Spinal cord (tissue), 10 donors: ENCODE results near the gene LHFPL3. TPM values are rescaled to one million over a fixed set of nuclear protein-coding genes. Genes with fewer than 3 reads are reported as not detected.

Source experiments
- DNase-seq, 6 donors: peaks; one replicate each; pipeline versions ENCODE4 v3.0.0 to v3.0.0-alpha.2; 2013 to 2015; ENCODE audit warnings: low spot score in 6 of 6, low read depth in 4 of 6
- H3K27ac ChIP-seq: one replicate; pipeline ENCODE4 v1.5.1; 2013; ENCODE audit warnings: low read depth, low read length, control low read depth
- H3K27me3 ChIP-seq: one replicate; pipeline ENCODE4 v1.6.1; 2013; ENCODE audit warnings: low read length; ENCODE audit not compliant: control insufficient read depth, insufficient read depth
- H3K36me3 ChIP-seq: one replicate; pipeline ENCODE4 v1.6.1; 2013; ENCODE audit warnings: low read length; ENCODE audit not compliant: control insufficient read depth, insufficient read depth
- H3K4me1 ChIP-seq: one replicate; pipeline ENCODE4 v1.6.1; 2013; ENCODE audit warnings: low read length; ENCODE audit not compliant: control insufficient read depth, insufficient read depth
- H3K4me3 ChIP-seq: one replicate; pipeline ENCODE4 v1.5.1; 2013; ENCODE audit warnings: low read depth, low read length, control low read depth
- H3K9me3 ChIP-seq: one replicate; pipeline ENCODE4 v1.6.1; 2013; ENCODE audit warnings: low read length; ENCODE audit not compliant: control insufficient read depth, insufficient read depth
- WGBS: methylation state at CpG from one replicate; pipeline ENCODE4 v1.1.5; 2013; ENCODE audit warnings: missing lambda C conversion rate; ENCODE audit not compliant: insufficient coverage; 5-methylcytosine and 5-hydroxymethylcytosine counted together
- polyA plus RNA-seq, 2 donors: library from polyadenylated mRNA; unstranded; fragments of 120-200 nt; gene quantifications; one replicate each; pipeline ENCODE4 v1.2.1, GENCODE V29; 2013; ENCODE audit not compliant: insufficient read length in 2 of 2
- total RNA-seq, 2 donors: library from RNA; depleted of rRNA in 1 of 2; stranded (reverse); fragments of 120-200 nt in 1 of 2; fragments of >200 nt in 1 of 2; gene quantifications; one replicate each; pipeline versions ENCODE4 v1.2.3 to v1.2.4, GENCODE V29; 2013 to 2014
- donor health status: healthy.

The LHFPL3 gene
- total and polyA plus RNA-seq, 4 donors, result 18.8 to 78.7 (median 62.9) TPM

DNA sequence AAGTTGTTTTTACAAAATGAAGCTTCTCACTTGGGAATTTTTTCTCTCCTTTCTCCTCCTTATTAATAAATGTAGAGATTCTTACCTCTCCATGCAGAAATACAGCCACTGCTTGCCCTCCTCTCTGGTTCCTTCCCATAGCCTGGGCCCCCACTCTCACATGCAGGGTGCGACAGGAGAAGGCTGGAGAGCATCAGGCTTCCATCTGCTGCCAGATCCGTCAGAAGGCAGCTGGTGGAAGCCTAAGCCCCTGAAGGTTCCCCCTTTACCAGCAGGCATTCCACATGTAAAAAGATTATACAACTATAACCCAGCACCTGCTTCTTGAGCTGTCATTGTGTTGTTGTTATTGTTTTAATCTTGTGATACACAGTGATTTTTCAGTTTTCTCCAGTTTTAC lies 314.2 kb downstream of the LHFPL3 start:
- H3K36me3 ChIP-seq, result no peaks in the 10 kb centered on the region
- no peaks in the 10 kb centered on the region for H3K9me3 ChIP-seq
- no peak for DNase-seq
- no peak overlapping the region for H3K27ac ChIP-seq
- H3K4me3 ChIP-seq, result no peak overlapping the region
- H3K4me1 ChIP-seq, result peaks cover 6% of the 10 kb centered on the region
- 22% methylated on average over 2 of the region's 2 CpGs for WGBS
- no peaks in the 10 kb centered on the region for H3K27me3 ChIP-seq

DNA sequence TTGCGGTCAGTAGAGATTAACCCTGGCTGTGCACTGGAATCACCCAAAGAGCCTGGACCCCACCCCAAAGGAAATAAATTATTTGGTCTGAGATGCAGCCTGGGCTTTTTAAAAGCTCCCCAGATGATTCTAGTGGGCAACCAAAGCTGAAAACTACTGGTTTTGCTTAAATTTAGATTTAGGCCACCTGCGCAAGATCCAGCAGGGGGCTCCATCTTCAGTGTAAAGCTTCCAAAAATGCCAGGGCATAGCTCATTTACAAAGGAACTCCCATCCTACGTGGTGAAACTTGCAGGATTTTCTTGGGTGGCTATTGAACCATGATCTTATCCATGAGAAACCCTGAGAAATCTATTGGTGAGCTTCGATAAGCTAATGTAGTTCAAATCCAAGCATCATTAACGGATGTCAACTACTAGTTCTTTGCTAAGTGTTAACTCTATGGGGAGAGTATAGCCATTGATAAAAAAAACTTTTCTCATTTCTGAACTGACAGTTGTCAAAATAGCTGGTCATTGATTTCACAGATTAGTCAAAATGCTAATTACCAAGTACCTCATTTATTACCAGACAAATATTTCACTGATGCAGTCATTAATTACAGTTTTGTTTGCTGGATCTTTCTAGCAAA lies 315.3 kb downstream of the LHFPL3 start:
- Histone ChIP-seq H3K4me3 (no peak overlapping the region), H3K27me3 (no peaks in the 10 kb centered on the region), H3K4me1 (peaks cover 6% of the 10 kb centered on the region), H3K9me3 (no peaks in the 10 kb centered on the region), H3K36me3 (no peaks in the 10 kb centered on the region), H3K27ac (no peak overlapping the region)
- DNase-seq, result no peak
- WGBS, result 64% methylated on average over 1 of the region's 5 CpGs

DNA sequence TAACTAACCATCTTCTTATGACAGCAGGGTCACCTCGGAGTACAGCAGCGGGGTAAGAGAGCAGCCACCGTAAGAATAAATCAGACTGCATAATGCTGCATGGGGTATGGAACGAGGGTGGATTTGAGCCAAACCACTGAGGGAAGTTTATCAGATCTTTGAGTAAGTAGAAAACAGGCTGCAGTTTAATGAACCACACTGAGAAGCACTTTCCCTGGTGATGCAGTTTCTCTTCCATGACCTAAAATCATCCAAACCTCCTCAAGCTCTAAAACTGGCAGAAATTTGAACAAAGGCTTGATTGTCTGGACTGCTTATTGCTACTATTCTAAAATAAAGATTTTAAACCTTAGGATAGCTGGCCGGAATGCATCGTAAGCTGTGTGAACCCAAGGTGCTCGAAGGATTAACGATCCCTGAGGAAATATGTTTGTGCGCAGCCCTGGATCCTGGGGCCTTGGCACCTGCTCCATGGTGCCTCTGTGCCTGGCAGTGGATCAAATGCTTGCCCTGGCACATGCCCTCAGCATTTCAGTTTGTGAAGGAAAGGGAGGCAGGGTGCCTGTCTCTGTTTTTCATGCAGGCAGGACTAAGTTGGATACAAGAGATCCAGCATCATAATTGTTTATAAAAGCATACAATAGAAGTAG lies 322.7 kb downstream of the LHFPL3 start:
- no peaks in the 10 kb centered on the region for H3K27me3 ChIP-seq
- H3K9me3 ChIP-seq, result no peaks in the 10 kb centered on the region
- peak in 5 of 6 donors; percentile 19 to 79 (median 29) for DNase-seq
- peaks cover 9% of the 10 kb centered on the region for H3K4me1 ChIP-seq
- no peak overlapping the region for H3K4me3 ChIP-seq
- H3K27ac ChIP-seq, result no peak overlapping the region
- H3K36me3 ChIP-seq, result no peaks in the 10 kb centered on the region
- 24% methylated on average over 8 of the region's 9 CpGs for WGBS

DNA sequence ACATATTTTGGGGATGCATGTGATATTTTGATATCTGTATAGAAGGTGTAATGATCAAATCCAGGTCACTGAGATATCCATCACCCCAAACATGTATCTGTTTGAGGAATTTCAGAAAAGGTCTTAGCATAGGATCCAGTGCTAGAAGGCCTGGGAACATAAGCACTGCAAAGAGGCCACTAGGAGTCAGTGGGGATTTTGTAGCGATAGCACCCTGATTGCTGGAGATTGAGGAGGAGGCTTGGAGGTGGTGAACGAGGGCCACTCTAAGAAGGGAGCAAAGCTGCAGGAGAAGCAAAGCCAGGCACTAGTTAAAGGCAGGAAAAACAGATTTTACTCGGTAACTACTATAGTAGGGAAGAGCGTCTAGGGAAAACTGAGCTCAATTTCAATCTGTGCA lies 324.0 kb downstream of the LHFPL3 start:
- 71% methylated on average over 4 of the region's 4 CpGs for WGBS
- Histone ChIP-seq H3K36me3 (no peaks in the 10 kb centered on the region), H3K27ac (no peak overlapping the region), H3K4me1 (peaks cover 9% of the 10 kb centered on the region), H3K9me3 (no peaks in the 10 kb centered on the region), H3K27me3 (no peaks in the 10 kb centered on the region), H3K4me3 (no peak overlapping the region)
- DNase-seq, result no peak

- 75% methylated on average over 1 of the region's 1 CpG for WGBS
- H3K27me3 ChIP-seq, result no peaks in the 10 kb centered on the region
- DNase-seq, result peak in 1 of 6 donors; percentile 15
- no peaks in the 10 kb centered on the region for H3K9me3 ChIP-seq
- peaks cover 9% of the 10 kb centered on the region for H3K4me1 ChIP-seq
- H3K27ac ChIP-seq, result no peak overlapping the region
- H3K36me3 ChIP-seq, result no peaks in the 10 kb centered on the region
- no peak overlapping the region for H3K4me3 ChIP-seq
Observed at GRCh38 chr7:104652865-104653264, 324.5 kb downstream of the LHFPL3 start.

GRCh38 chr7:104653825-104654401 lies 325.5 kb downstream of the LHFPL3 start:
- H3K4me3 ChIP-seq, result no peak overlapping the region
- no peaks in the 10 kb centered on the region for H3K9me3 ChIP-seq
- H3K4me1 ChIP-seq, result peaks cover 9% of the 10 kb centered on the region
- no peaks in the 10 kb centered on the region for H3K36me3 ChIP-seq
- peak in 3 of 6 donors; percentile 19 to 78 (median 38) for DNase-seq
- no peak overlapping the region for H3K27ac ChIP-seq
- H3K27me3 ChIP-seq, result no peaks in the 10 kb centered on the region
- WGBS, result 34% methylated on average over 2 of the region's 4 CpGs

- Histone ChIP-seq H3K36me3 (no peaks in the 10 kb centered on the region), H3K9me3 (no peaks in the 10 kb centered on the region), H3K4me3 (no peak overlapping the region), H3K4me1 (peaks cover 9% of the 10 kb centered on the region), H3K27ac (no peak overlapping the region), H3K27me3 (no peaks in the 10 kb centered on the region)
- no CpG with 5 or more reads among the region's 3 CpGs for WGBS
- DNase-seq, result peak in 1 of 6 donors; percentile 49
Observed at GRCh38 chr7:104655592-104655991, 327.2 kb downstream of the LHFPL3 start.

GRCh38 chr7:104656467-104656866 lies 328.1 kb downstream of the LHFPL3 start:
- Histone ChIP-seq H3K4me3 (no peak overlapping the region), H3K27me3 (no peaks in the 10 kb centered on the region), H3K27ac (no peak overlapping the region), H3K9me3 (no peaks in the 10 kb centered on the region), H3K36me3 (no peaks in the 10 kb centered on the region), H3K4me1 (peaks cover 6% of the 10 kb centered on the region)
- DNase-seq, result no peak
- 80% methylated on average over 1 of the region's 1 CpG for WGBS

DNA sequence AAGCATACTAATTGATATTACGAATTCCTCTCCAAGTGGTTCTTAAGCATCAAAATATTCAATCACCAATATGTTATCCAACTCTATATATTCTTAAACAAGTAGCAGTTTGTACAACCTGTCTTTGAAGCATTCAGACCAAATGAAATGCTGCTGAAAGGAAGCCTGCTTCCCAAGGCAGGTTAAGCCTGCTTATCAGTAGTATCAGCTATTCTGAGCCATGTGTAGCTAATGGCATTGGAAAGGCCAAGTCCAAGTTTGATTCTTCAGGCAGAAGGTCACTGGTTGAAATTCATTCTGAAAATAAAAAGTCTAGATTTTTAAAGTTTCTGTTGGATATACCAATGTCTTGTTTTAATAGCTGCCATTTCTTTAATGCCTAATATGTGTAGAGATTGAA lies 328.7 kb downstream of the LHFPL3 start:
- DNase-seq, result no peak

DNA sequence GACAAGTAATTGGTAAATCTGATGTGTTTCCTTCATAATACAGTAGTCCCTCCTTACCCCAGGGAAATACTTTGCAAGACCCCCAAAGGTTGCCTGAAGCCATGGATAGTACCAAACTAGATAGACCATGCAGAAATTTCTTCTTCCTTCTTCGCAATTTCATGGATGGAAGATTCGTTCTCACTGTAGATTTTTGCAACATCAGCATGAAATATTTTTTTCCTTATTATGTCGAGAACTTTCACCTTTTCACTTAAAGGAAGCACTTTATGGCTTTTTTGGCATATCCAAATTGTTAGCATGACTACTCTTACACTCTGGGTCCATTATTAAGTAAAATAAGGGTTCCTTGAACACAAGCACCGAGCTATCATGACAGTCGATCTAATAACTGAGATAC lies 333.2 kb downstream of the LHFPL3 start:
- WGBS, result 94% methylated on average over 2 of the region's 5 CpGs
- no peak for DNase-seq
- Histone ChIP-seq H3K4me3 (no peak overlapping the region), H3K9me3 (no peaks in the 10 kb centered on the region), H3K4me1 (no peaks in the 10 kb centered on the region), H3K27ac (no peak overlapping the region), H3K36me3 (no peaks in the 10 kb centered on the region), H3K27me3 (no peaks in the 10 kb centered on the region)

More for the DNA sequence above, 328.7 kb downstream of the LHFPL3 start:
- H3K36me3 ChIP-seq, result no peaks in the 10 kb centered on the region
- WGBS, result 100% methylated on average over 1 of the region's 1 CpG
- no peaks in the 10 kb centered on the region for H3K27me3 ChIP-seq
- no peaks in the 10 kb centered on the region for H3K4me1 ChIP-seq
- H3K4me3 ChIP-seq, result no peak overlapping the region
- H3K27ac ChIP-seq, result no peak overlapping the region
- H3K9me3 ChIP-seq, result no peaks in the 10 kb centered on the region
